HepG2 (cell line): ENCODE data around the gene HOXA13. TPM values are rescaled to one million over a fixed set of nuclear protein-coding genes. Genes with fewer than 3 reads are reported as not detected.

Source experiments
- CBX1 ChIP-seq: IDR thresholded peaks from one replicate; pipeline ENCODE4 v1.6.1; 2016; ENCODE audit warnings: antibody characterized with exemption, low read depth
- HNF4A ChIP-seq: sonication (generic); formaldehyde crosslinking; IDR thresholded peaks from 2 replicates; pipeline ENCODE4 v1.4.0; 2020; ENCODE audit warnings: missing genetic modification reagents
- JUND ChIP-seq: sonication (generic); formaldehyde crosslinking; IDR thresholded peaks from 2 replicates; pipeline ENCODE4 v1.8.0; 2022; ENCODE audit warnings: mild to moderate bottlenecking, missing genetic modification reagents
- NFE2L1 ChIP-seq: sonication (generic); formaldehyde crosslinking; IDR thresholded peaks from 2 replicates; pipeline ENCODE4 v1.4.0; 2020; ENCODE audit warnings: missing genetic modification reagents, mild to moderate bottlenecking, borderline replicate concordance
- SMAD9 ChIP-seq: sonication (generic); formaldehyde crosslinking; IDR thresholded peaks from 2 replicates; pipeline ENCODE4 v1.5.1; 2020; ENCODE audit warnings: mild to moderate bottlenecking, missing genetic modification reagents
- SMYD3 ChIP-seq: sonication (generic); formaldehyde crosslinking; IDR thresholded peaks from 2 replicates; pipeline ENCODE4 v1.8.1; 2023; ENCODE audit warnings: mild to moderate bottlenecking, missing genetic modification reagents
- TFDP1 ChIP-seq: IDR thresholded peaks from 2 replicates; pipeline ENCODE4 v1.6.1; 2016; ENCODE audit warnings: missing compliant biosample characterization, missing genetic modification reagents, borderline replicate concordance
- ZNF512B ChIP-seq: sonication (generic); formaldehyde crosslinking; IDR thresholded peaks from 2 replicates; pipeline ENCODE4 v1.5.1; 2020; ENCODE audit warnings: missing genetic modification reagents, mild to moderate bottlenecking, borderline replicate concordance
- ZNF646 ChIP-seq: sonication (generic); formaldehyde crosslinking; IDR thresholded peaks from 2 replicates; pipeline ENCODE4 v1.9.0; 2021; ENCODE audit warnings: mild to moderate bottlenecking, missing genetic modification reagents
- polyA plus RNA-seq, 8 experiments: library from polyadenylated mRNA; depleted of rRNA in 3 of 8; stranded (reverse) in 7 of 8; unstranded in 1 of 8; fragments of >200 nt; fragmentation: Illumina TruSeq in 4 of 8; extraction: Trizol in 4 of 8; gene quantifications; 2 replicates each; pipeline versions ENCODE4 v1.2.1 to v1.2.3, GENCODE V29; 2011 to 2016; ENCODE audit warnings: low read depth in 4 of 8, missing spikeins in 1 of 8, mixed read lengths in 1 of 8; ENCODE audit not compliant: insufficient read depth in 1 of 8
- total RNA-seq, 5 experiments: library from RNA; depleted of rRNA; stranded (reverse); fragments of >200 nt; fragmentation: Illumina TruSeq; extraction: Trizol; gene quantifications; 2 replicates each; pipeline ENCODE4 v1.2.3, GENCODE V29; 2016; ENCODE audit warnings: low read depth in 1 of 5
- TF ChIP-seq, protein P1 (sequence below): sonication (generic); formaldehyde crosslinking; IDR thresholded peaks from 2 replicates; pipeline ENCODE4 v1.5.0; 2020; ENCODE audit warnings: mild to moderate bottlenecking, low read depth, missing genetic modification reagents, borderline replicate concordance

Gene HOXA13
- total and polyA plus RNA-seq, 2 of the 13 experiments (the other 11 are each of a cell fraction or from before 2014, with no cell fraction given) = 0.01 to 0.04 TPM

DNA sequence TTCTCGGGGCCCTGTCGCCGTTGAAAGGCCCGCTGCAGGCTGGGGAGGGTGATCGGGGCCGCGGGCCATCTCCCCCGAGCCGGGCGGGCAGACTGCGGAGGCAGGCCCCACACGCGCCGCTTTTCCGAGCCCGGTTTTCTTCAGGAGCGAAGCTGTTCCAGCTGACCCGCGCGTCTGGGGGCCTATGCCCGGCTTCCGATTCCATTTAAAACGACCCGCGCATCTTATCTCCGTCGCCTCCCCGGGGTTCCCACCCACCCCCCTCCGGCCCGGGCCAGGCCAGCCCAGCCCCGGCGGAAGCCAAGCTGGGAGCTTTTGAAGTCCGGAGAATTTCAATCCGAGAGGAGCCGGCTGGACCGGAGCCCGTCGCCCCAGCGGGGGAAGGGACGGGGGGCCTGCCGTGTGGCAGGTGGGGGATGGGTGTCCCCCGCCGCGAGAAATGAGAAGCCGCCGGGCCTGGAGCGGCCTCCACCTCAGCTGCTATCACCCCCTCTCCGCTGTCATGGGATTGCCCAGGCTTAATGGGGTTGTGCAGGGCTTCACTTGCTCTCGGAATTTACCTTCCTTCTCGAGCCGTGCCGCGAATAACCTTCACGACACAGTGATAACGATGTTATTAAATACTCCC is 39.6 kb upstream of the HOXA13 start (continued):
- TF ChIP-seq ZNF646 (no peak), SMYD3 (CRISPR knock-in tag) (no peak), TFDP1 (CRISPR knock-in tag) (no peak), SMAD9 (CRISPR knock-in tag) (no peak), ZNF512B (CRISPR knock-in tag) (no peak), CBX1 (no peak), JUND (no peak), NFE2L1 (CRISPR knock-in tag) (no peak), HNF4A (no peak)
- TF ChIP-seq, protein P1, sequence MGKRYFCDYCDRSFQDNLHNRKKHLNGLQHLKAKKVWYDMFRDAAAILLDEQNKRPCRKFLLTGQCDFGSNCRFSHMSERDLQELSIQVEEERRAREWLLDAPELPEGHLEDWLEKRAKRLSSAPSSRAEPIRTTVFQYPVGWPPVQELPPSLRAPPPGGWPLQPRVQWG (CRISPR knock-in tag) = no peak
